Glutamatergic neuron (in vitro differentiated cells): ENCODE measurements around the gene KLRK1. TPM values are rescaled to one million over a fixed set of nuclear protein-coding genes. Genes with fewer than 3 reads are reported as not detected.
"Not testable (repeated sequence)": the region's sequence is repeated elsewhere in the genome, so short reads cannot be mapped to it uniquely, and the experiment has no call there.

Experiments
- DNase-seq: peaks from one replicate; pipeline ENCODE4 v3.0.0; 2022
- H3K27ac Mint-ChIP-seq: one replicate; pipeline ENCODE4 v1.8.0; 2020; ENCODE audit warnings: mild to moderate bottlenecking, mixed read lengths, inconsistent platforms; ENCODE audit not compliant: unreplicated experiment
- H3K27me3 Mint-ChIP-seq: one replicate; pipeline ENCODE4 v1.8.0; 2020; ENCODE audit warnings: mild to moderate bottlenecking, moderate library complexity, mixed read lengths, inconsistent platforms; ENCODE audit not compliant: unreplicated experiment
- H3K36me3 Mint-ChIP-seq: one replicate; pipeline ENCODE4 v1.8.0; 2020; ENCODE audit warnings: mild to moderate bottlenecking, mixed read lengths, inconsistent platforms; ENCODE audit not compliant: unreplicated experiment
- H3K4me1 Mint-ChIP-seq: one replicate; pipeline ENCODE4 v1.8.0; 2020; ENCODE audit warnings: mild to moderate bottlenecking, low read depth, mixed read lengths, inconsistent platforms; ENCODE audit not compliant: unreplicated experiment
- H3K4me3 Mint-ChIP-seq: one replicate; pipeline ENCODE4 v1.8.0; 2020; ENCODE audit warnings: mild to moderate bottlenecking, mixed read lengths, inconsistent platforms; ENCODE audit not compliant: unreplicated experiment
- H3K9me3 Mint-ChIP-seq: one replicate; pipeline ENCODE4 v1.8.0; 2020; ENCODE audit warnings: mild to moderate bottlenecking, moderate library complexity, mixed read lengths, inconsistent platforms; ENCODE audit not compliant: unreplicated experiment
- CTCF ChIP-seq: fragments of 200-600 bp; sonication (generic); IDR thresholded peaks from one replicate; pipeline ENCODE4 v1.5.0; 2021; ENCODE audit not compliant: partially characterized antibody, unreplicated experiment
- total RNA-seq: library from RNA; stranded (reverse); fragmentation: NEBNext Ultra II Directional; extraction: Animal tissue kit (Norgen Biotek cat#: 25700); gene quantifications from one replicate; pipeline ENCODE4 v1.2.1, GENCODE V29; 2021; ENCODE audit not compliant: unreplicated experiment

Gene KLRK1
- total RNA-seq, 1 donor from 2014 or later = not detected

GRCh38 chr12:10385166-10385613 is 4.7 kb downstream of the KLRK1 start:
- H3K27ac Mint-ChIP-seq = no peak overlapping the region
- no peak overlapping the region for H3K4me3 Mint-ChIP-seq
- TF ChIP-seq CTCF = no peak
- no peaks in the 10 kb centered on the region for H3K27me3 Mint-ChIP-seq
- DNase-seq = no peak
- H3K36me3 Mint-ChIP-seq = no peaks in the 10 kb centered on the region
- H3K9me3 Mint-ChIP-seq = no peaks in the 10 kb centered on the region
- H3K4me1 Mint-ChIP-seq = no peaks in the 10 kb centered on the region

GRCh38 chr12:10384191-10384590 is 5.7 kb downstream of the KLRK1 start:
- no peaks in the 10 kb centered on the region for H3K36me3 Mint-ChIP-seq
- no peaks in the 10 kb centered on the region for H3K27me3 Mint-ChIP-seq
- H3K4me1 Mint-ChIP-seq = no peaks in the 10 kb centered on the region
- DNase-seq = no peak
- TF ChIP-seq CTCF = no peak
- H3K27ac Mint-ChIP-seq = no peak overlapping the region
- H3K4me3 Mint-ChIP-seq = no peak overlapping the region
- no peaks in the 10 kb centered on the region for H3K9me3 Mint-ChIP-seq

- Mint-ChIP-seq H3K4me3 (no peak overlapping the region), H3K4me1 (no peaks in the 10 kb centered on the region), H3K27me3 (no peaks in the 10 kb centered on the region), H3K9me3 (no peaks in the 10 kb centered on the region), H3K36me3 (no peaks in the 10 kb centered on the region), H3K27ac (no peak overlapping the region)
- DNase-seq = no peak
- no peak for TF ChIP-seq CTCF
These were observed 7.8 kb downstream of the KLRK1 start for GRCh38 chr12:10381928-10382628.

- H3K4me3 Mint-ChIP-seq, H3K27me3 Mint-ChIP-seq, H3K4me1 Mint-ChIP-seq, H3K27ac Mint-ChIP-seq, DNase-seq, H3K9me3 Mint-ChIP-seq, H3K36me3 Mint-ChIP-seq: not testable (repeated sequence)
These were observed 11.1 kb downstream of the KLRK1 start for GRCh38 chr12:10378737-10379136.

- TF ChIP-seq CTCF = no peak
- Mint-ChIP-seq H3K4me1 (no peaks in the 10 kb centered on the region), H3K9me3 (no peaks in the 10 kb centered on the region)
These were observed 15.2 kb downstream of the KLRK1 start for GRCh38 chr12:10374624-10375018.

More at GRCh38 chr12:10374624-10375018, 15.2 kb downstream of the KLRK1 start:
- Mint-ChIP-seq H3K36me3 (no peaks in the 10 kb centered on the region), H3K27me3 (peaks cover 2% of the 10 kb centered on the region), H3K4me3 (no peak overlapping the region), H3K27ac (no peak overlapping the region)
- DNase-seq = no peak
